SIG-M5 (cell line): Measurements from ENCODE around the gene LILRA6.

ENCODE experiments used
- DNase-seq: peaks from one replicate; lab custom pipeline; 2025; lab: John Stamatoyannopoulos, UW

Gene LILRA6

GRCh38 chr19:54188215-54188871, 54.2 kb downstream of the LILRA6 start:
- DNase-seq = peak; percentile 43

DNA sequence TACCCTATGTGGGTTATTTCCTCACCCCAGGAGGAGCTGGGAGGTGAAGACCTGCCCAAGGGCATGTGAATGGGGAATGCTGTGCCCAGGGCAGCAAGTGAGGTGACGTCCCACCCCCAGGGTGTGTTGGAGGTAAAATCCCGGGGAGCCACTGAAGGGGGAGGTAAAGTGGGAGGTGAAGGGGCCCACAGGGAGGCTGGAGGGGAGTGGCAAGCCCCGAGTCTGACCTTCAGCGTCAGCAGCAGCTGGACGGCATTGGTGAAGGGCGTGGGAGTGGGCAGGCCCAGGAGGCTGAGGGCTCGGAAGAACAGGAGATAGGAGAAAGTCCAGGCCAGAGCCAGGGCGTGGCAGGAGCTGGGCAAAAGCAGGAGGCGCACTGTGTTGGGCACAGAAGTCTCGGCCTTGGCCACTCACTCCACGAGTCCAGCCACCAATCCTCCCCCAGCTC, 55.6 kb downstream of the LILRA6 start:
- no peak for DNase-seq
